ENCODE results near the gene CAPN1.

The CAPN1 gene

DNA sequence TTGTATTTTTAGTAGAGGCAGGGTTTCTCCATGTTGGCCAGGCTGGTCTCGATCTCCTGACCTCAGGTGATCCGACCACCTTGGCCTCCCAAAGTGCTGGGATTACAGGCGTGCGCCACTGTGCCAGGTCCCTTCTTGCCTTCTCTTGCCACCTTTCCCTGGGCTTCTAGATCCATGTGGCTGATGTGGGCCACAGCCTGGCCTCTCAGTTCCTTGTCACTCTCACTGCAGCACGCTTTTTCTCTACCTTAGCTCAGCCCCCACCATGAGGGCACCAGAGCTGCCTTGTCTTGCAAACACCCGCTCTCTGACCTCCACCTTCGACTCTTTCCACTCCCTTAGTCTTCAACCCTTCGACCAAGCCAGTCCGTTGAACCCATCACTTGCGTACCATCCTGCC lies 7.5 kb downstream of the CAPN1 start:
- no peak for DNase-seq (ENCODE audit: low read depth in 2 of 2)

DNA sequence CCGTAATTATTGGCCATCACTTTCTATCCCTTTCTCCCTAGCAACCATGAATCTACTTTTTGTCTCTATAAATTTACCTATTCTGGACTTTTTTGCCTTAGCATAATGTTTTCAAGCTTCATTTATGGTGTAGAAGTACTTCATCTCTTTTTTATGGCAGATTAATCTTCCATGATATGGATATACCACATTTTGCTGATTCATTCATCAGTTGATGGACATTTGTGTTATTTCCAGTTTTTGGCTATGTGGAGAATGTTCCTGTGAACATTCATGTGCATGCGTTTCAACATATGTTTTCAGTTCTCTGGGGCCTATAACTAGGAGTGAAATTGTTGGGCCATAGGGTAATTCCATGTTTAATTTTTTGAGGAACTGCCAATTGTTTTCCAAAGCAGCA lies 12.8 kb downstream of the CAPN1 start:
- DNase-seq (ENCODE audit: low read depth in 2 of 2) = no peak

DNA sequence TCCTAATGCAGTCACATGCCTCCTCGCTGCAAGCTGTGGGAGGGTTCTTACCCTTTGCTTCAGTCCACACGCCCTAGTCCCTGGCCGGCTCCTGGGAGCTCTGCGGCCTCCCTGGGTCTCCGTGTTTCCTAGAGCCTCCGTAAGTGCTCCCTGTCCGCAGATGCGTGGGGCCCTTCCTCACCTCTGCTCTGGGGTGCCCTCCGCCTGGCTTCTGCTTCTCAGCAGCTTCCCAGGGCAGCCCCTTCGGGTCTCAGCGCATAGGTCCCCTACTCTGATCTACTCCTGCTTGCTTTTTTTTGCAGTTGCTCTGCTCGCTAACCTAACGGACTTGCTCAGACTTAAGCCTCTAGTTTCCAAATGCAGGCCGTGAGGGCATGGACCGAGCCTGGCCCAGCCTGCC lies 22.4 kb downstream of the CAPN1 start:
- no peak for DNase-seq (ENCODE audit: low read depth in 2 of 2)

DNA sequence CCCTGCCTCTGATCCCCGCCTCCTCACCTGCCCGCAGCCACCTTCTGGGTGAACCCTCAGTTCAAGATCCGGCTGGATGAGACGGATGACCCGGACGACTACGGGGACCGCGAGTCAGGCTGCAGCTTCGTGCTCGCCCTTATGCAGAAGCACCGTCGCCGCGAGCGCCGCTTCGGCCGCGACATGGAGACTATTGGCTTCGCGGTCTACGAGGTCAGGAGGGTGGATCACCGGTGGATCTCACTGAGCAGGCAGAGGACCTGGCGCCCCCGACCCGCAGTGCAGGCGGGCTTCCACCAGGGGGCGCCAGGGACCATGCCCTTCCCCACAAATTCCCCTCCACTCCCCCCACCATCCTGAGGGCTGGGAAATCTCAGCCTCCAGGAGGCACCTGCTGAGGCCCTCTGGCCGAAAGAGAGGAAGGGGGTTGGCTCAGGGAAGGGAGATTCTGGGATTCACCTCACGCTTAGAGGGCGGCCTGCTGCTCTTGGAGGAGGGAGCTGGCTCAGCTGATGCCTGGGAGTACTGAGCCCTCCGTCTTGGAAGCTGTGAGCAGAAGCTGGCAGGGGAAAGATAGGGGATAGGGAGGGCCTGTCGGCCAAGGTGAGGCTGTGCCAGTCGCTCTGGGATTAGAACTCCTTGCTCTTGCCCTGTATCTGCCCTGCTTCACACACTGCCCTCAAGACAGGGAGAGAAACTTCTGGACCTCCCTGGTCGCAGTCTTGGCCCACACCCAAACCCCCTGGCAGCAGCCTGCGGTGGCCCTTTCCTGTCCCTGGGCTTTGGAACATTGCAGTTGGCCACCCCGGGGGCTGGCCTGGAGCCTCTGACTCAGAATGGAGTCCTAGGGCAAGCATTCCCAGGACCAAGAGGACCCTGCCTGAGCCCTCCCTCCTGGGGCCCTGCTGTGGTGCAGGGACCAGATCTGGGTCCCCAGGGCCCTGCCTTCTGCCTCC lies 23.2 kb downstream of the CAPN1 start:
- DNase-seq (ENCODE audit: low read depth in 2 of 2) = no peak

DNA sequence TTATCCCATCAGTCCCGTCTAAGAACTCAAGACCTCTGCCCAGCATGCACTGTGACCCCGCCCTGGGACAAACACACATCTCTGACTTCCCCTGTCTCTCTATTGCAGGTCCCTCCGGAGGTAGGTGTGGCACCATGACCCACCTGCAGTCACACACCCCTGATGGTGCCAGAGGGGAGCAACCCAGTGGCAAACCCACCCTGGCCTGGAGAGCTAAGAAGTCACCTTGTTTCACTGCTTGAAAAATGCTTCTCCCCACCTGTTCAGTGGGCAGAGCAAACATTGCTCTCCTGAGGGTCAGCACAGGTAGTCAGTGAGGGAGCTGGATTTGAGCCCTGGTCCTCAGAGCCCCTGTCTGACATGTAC lies 23.9 kb downstream of the CAPN1 start:
- DNase-seq (ENCODE audit: low read depth in 2 of 2) = no peak

DNA sequence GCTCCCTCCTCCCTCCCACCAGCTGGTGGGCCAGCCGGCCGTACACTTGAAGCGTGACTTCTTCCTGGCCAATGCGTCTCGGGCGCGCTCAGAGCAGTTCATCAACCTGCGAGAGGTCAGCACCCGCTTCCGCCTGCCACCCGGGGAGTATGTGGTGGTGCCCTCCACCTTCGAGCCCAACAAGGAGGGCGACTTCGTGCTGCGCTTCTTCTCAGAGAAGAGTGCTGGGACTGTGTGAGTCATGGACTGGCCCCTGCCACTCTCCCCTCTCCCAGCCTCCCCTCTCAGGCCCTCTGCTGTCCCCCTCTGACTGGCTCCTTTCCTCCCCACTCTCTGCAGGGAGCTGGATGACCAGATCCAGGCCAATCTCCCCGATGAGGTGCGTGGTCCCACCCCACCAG lies 24.7 kb downstream of the CAPN1 start:
- DNase-seq (ENCODE audit: low read depth in 2 of 2) = no peak

DNA sequence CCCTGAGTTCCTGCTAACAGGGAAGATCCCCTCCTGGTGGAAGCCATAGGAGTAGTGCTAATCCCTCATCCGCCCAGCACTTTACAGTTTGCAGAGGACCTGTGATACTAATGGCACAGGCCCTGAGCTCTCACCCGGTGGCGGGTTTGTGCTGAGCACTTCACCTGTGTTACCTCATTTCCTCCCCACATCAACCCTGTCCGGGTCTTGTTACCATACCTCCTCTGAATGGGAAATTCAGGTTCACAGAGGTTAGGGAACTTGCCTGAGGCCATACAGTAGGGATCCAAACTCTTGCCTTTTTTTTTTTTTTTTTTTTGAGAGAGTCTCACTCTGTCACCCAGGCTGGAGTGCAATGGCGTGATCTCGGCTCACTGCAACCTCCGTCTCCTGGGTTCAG lies 25.2 kb downstream of the CAPN1 start:
- DNase-seq (ENCODE audit: low read depth in 2 of 2) = no peak

DNA sequence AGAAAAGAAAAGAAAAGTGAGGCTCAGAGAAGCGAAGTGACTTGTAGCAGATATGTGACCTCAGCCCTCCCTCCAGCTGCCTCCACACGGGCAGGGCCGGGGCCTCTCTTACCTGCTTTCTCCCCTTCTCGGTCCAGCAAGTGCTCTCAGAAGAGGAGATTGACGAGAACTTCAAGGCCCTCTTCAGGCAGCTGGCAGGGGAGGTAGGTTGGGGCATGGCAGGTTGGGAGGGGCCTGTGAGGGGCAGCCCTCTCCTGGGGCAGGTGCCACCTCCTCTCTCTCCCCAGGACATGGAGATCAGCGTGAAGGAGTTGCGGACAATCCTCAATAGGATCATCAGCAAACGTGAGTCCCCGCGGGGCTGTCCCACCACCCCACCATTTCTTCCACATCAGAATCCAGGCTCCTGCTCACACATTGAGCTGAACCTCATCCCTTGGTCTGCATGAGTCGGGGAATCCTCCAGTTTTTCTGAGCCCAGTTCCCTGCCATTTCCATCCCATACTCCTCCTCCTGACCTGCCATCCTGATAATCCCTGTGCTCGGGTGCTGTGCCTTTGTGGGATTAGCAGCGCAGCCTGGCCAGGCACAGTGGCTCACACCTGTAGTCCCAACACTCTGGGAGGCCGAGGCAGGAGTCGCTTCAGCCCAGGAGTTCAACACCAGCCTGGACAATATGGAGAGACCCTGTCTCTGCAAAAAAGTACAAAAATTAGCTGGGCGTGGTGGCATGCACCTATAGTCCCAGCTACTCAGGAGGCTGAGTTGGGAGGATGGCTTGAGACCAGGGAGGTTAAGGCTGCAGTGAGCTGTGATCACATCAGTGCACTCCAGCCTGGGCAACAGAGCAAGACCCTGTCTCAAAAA lies 26.4 kb downstream of the CAPN1 start:
- DNase-seq (ENCODE audit: low read depth in 2 of 2) = no peak

DNA sequence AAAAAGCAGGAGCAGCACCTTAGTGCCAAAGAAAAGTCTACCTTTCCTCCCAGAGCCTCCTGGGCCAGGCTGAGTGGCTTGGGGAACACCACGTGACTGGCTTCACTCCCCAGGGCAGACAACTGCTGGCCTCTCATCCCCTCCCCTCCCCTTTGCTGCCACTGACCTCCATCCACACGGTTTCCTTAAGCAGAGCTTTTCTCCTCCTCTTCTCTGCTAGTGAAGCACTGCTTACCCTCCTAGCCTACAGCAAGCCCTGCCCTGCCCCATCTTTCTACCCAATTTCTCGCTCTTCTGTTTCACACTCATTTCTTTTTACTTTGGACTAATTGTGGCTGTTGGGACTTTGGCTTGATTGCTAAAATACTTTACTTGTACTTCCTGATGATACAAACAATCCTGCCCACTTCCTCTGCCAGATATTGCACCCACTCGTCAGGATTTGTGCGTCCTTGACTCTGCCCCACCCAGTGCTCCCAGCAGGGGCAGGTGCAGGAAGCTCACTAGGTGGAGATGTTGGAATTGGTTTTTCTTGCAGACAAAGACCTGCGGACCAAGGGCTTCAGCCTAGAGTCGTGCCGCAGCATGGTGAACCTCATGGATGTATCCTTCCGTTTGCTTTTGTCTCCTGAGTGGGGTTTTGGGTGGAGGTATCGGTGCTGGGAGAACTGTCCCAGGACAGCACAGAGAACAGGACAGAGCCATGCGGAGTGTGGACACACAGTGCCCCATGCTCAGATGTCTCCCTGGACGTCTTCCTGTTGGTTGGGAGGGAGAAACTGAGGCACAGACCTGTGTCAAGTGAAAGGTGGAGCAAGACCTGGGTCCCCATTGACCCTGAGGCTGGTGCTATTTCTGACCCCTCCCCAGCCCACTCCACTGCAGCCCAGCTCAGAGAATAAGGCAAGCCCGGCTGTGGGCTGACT lies 27.3 kb downstream of the CAPN1 start:
- DNase-seq (ENCODE audit: low read depth in 2 of 2) = no peak

DNA sequence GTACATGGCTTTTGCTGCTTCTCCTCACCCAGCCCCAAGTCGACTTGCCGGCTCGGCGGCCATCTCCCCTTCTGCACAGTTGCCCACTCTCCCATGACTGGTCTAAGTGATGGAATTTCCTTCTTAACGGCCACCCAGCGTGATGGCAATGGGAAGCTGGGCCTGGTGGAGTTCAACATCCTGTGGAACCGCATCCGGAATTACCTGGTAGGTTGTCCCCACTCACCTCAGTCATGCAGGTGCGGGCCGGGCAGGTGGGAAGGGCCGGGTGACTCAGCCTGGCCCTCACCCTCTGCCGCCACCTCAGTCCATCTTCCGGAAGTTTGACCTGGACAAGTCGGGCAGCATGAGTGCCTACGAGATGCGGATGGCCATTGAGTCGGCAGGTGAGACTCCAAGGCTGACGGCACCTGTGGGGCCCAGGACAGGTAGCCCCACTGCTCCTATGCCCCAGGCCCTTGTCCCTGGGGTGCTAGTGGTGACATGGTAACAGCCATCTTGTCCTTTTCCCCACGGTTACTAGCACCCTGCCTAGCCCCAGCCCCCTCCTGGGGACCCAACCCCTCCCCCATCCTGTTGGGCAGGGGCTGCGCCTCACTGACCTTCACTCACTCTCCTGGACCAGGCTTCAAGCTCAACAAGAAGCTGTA lies 28.1 kb downstream of the CAPN1 start:
- DNase-seq (ENCODE audit: low read depth in 2 of 2) = no peak

DNA sequence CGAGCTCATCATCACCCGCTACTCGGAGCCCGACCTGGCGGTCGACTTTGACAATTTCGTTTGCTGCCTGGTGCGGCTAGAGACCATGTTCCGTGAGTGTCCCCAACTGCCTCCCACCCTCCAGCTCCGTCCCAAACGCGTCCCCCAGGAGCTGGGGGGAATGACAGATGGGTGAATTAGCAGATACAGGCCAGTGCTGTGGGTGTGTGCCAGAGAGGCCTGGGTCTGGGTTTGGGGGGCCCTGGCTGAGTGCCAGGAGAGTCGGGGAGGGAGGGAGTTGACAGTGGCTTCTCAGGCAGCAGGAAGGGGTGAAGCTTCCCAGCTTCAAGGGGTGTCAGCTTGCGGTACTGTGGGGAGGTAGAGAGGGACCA lies 28.6 kb downstream of the CAPN1 start:
- no peak for DNase-seq (ENCODE audit: low read depth in 2 of 2)

DNA sequence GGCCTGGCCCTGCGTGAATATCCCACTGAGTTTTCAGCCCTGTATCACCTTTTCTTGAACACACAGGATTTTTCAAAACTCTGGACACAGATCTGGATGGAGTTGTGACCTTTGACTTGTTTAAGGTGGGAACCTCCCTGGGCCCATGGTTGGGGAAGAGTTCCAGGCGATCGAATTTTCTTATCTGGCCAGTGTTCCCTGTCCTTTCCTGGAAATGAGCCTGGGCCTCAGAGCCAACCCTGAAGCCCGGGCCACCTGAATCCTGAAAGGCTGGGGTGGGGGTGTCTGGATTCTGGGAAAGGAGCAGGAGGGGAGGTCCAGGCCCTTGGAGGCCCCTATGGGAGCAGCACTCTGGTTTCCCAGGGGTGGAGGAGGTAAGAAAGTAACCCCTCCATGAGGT lies 29.0 kb downstream of the CAPN1 start:
- no peak for DNase-seq (ENCODE audit: low read depth in 2 of 2)

DNA sequence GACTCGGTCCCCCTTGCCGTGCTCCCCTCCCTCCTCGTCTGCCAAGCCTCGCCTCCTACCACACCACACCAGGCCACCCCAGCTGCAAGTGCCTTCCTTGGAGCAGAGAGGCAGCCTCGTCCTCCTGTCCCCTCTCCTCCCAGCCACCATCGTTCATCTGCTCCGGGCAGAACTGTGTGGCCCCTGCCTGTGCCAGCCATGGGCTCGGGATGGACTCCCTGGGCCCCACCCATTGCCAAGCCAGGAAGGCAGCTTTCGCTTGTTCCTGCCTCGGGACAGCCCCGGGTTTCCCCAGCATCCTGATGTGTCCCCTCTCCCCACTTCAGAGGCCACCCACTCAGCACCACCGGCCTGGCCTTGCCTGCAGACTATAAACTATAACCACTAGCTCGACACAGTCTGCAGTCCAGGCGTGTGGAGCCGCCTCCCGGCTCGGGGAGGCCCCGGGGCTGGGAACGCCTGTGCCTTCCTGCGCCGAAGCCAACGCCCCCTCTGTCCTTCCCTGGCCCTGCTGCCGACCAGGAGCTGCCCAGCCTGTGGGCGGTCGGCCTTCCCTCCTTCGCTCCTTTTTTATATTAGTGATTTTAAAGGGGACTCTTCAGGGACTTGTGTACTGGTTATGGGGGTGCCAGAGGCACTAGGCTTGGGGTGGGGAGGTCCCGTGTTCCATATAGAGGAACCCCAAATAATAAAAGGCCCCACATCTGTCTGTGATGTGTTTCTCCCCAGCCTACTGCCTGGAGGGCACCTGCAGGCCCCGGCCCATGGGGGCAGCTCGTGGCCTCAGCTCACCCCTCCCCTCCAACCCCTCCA lies 29.8 kb downstream of the CAPN1 start:
- no peak for DNase-seq (ENCODE audit: low read depth in 2 of 2)

DNA sequence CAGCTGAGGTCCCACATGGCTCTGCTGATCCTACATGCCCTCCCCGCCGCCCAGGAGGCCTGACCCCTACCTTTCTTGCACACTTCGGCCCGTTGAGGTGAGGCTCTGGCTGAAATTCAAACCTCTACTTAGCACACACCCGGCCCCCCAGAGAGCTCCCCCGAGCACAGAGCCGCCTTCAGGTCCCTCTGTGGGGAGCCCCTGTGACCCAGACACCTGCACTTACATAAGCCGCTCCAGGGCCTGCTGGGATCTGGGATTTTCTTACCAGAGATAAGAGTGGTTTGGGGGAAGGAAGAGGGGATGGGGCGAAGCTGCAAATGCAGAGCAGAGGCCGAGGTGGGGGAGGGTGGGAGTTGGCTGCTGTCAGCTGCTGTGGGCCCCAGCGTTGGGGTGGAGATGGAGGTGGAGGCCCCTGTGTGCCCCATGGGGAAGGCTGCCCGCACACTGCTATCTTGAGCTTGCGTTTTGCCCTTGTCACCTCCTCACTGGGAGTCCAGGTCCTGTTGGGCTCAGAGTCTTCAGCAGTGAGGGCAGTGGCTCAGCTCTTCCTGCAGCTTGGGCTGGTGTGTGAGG lies 30.6 kb downstream of the CAPN1 start:
- no peak for DNase-seq (ENCODE audit: low read depth in 2 of 2)

DNA sequence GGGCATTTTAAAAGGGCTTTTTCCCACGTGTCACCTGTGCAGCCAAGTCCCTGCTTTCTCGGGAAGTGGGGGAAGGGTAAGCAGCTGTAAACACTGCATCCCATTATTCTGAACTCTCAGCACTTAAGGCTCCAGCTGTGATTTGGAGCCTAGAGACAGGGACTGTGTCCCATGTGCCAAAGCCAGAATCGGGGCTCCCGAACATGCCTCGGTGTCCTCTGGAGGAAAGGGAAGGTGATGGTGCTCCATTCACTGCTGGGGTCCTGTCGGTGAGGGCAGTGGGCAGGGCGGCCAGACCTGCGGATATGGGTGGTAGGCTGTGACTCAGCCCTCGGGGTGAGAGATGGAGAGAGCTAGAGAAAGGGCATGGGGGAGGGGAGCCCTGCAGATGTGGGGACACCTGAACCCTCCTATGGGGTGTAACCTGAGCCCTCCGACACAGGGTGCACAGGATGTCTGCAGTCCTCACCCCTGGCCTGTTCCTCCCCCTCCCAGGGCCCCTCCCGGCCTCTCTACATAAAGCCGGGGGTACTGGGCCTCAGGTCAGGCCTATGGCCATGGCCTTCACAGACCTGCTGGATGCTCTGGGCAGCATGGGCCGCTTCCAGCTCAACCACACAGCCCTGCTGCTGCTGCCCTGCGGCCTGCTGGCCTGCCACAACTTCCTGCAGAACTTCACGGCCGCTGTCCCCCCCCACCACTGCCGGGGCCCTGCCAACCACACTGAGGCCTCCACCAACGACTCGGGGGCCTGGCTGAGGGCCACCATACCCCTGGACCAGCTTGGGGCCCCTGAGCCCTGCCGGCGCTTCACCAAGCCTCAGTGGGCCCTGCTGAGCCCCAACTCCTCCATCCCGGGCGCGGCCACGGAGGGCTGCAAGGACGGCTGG lies 31.8 kb downstream of the CAPN1 start:
- no peak for DNase-seq (ENCODE audit: low read depth in 2 of 2)

DNA sequence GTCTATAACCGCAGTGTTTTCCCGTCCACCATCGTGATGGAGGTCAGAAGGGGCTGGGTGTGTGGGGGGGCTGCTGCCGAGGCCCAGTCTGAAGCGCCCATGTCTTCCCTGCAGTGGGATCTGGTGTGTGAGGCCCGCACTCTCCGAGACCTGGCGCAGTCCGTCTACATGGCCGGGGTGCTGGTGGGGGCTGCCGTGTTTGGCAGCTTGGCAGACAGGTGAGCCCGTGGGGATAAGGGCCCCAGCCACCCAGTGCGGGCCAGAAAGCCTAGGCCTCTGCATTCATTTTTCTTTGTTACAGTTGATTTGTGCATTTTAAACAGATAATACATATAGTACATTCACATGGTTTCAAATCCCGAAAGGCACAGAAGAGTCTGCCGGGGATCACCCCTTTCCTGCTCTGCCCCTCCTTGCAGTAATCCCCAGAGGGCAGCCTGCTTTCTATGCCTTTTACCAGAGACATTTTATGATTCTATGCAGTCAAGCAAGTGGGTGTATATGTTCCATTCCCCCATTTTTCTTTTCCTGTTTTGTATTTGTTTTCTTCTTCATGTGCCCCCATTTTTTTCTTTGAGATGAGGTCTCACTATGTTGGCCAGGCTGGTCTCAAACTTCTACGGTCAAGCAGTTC lies 32.6 kb downstream of the CAPN1 start:
- no peak for DNase-seq (ENCODE audit: low read depth in 2 of 2)

DNA sequence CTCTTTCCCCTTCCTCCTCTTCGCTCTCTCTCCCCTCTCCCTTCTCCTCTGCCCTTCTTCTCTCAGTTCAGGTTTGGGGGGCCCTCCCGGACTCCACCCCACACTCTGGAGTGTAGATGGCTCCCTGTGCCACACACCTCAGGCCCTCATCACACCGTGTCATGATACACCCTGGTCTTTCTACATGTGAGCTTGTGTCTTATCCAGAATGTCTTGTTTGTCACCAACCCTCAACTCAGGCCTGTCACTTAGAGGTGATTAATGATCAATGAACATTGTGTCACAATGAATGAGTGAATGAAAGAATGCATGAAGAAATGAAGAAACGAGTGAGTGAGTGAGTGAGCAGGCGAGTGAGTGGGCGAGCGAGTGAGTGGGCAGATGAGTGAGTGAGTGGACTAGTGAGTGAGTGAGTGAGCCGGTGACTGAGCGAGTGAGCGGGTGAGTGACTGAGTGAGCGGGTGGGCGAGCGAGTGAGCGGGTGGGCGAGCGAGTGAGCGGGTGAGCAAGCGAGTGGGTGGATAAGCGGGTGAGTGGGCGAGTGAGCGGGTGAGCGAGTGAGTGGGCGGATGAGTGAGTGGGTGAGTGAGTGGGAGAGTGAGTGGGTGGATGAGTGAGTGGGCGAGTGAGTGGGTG lies 33.8 kb downstream of the CAPN1 start:
- no peak for DNase-seq (ENCODE audit: low read depth in 2 of 2)

DNA sequence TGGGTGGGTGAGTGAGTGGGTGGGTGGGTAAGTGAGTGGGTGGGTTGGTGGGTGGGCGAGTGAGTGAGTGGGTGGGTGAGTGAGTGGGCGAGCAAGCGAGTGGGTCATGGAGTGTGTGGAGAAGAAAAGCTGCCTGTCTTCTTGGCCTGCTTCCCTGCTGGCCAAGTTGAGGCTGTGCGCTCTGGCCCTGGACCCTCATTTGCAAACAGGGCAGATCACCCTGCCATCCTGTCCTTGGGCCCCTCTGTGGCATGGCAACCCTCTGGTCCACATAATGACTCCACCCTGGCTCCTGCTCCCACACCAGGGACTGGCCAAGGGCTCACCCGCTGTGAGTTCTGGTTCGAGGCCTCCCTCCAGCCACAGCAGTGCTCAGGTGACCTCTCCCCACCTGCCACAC lies 35.1 kb downstream of the CAPN1 start:
- DNase-seq (ENCODE audit: low read depth in 2 of 2) = no peak
